Stomach smooth muscle (tissue), 2 donors: ENCODE results near the gene XPNPEP2.

Source experiments
- H3K27ac ChIP-seq: one replicate; pipeline ENCODE4 v1.7.0; 2013; ENCODE audit warnings: mild to moderate bottlenecking, low read length, inconsistent platforms
- H3K27me3 ChIP-seq, 2 donors: one replicate each; pipeline ENCODE4 v1.7.0; 2013; ENCODE audit warnings: low read length in 2 of 2; ENCODE audit not compliant: insufficient read depth in 2 of 2, control insufficient read depth in 1 of 2
- H3K36me3 ChIP-seq, 2 donors: one replicate each; pipeline ENCODE4 v1.7.0; 2013; ENCODE audit warnings: low read length in 2 of 2; ENCODE audit not compliant: control insufficient read depth in 2 of 2, insufficient read depth in 2 of 2
- H3K4me1 ChIP-seq: one replicate; pipeline ENCODE4 v1.7.0; 2013; ENCODE audit warnings: low read length; ENCODE audit not compliant: control insufficient read depth, insufficient read depth
- H3K4me3 ChIP-seq, 2 donors: one replicate each; pipeline ENCODE4 v1.7.0; 2013; ENCODE audit warnings: low read length in 2 of 2
- H3K9ac ChIP-seq, 2 donors: one replicate each; pipeline ENCODE4 v1.7.0; 2013; ENCODE audit warnings: low read length in 2 of 2, mild to moderate bottlenecking in 1 of 2
- H3K9me3 ChIP-seq, 2 donors: one replicate each; pipeline ENCODE4 v1.7.0; 2013; ENCODE audit warnings: low read length in 2 of 2; ENCODE audit not compliant: control insufficient read depth in 2 of 2
- donor health status: healthy.
- donor health status: Pancreatic carcinoma.

Gene XPNPEP2

DNA sequence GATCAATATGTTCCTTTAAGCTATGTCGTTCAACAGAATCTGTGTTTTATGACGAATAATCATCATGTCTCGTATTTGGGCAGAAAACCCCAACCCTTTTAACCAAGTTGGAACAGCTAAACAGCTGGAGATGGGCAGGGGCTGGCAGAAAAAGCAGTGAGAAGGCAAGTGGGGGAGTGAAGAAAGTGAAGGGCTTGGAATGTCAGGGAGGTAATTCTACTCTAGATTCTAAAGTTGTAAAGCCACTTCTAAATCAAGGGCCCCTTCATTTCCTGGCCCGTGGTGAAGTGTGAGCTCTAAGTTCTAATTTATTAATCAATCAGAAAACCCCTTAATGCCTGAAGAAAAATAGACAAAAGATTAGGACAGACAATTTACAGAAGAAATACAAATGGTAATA is 61.4 kb downstream of the XPNPEP2 start:
- H3K27ac ChIP-seq = no peak overlapping the region
- no peak overlapping the region for H3K4me3 ChIP-seq
- H3K36me3 ChIP-seq = peaks cover 0 to 2% of the 10 kb centered on the region in 2 donors
- peaks cover 0 to 1% of the 10 kb centered on the region in 2 donors for H3K27me3 ChIP-seq
- H3K9ac ChIP-seq = no peak overlapping the region
- H3K9me3 ChIP-seq = no peaks in the 10 kb centered on the region
- H3K4me1 ChIP-seq = no peaks in the 10 kb centered on the region

DNA sequence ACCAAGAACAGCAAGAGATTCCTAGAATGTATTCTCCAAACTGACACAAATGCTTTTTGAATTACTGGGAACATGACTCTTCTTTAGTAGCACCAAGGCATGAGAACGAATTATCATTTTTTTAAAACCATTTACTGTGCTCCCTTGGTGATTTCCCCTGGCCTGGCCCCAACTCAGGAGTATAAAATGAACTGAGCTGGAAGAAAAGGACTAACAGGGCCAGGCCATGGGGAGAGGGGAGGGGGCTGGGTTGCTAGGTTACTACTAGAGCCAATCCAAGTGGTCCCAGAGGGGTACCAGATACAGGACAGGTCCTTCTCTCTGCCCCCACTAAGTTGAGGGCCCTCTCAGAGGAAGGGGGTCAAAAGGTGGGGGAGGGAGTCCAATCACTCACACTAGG is 64.1 kb downstream of the XPNPEP2 start:
- H3K9me3 ChIP-seq = no peaks in the 10 kb centered on the region
- no peaks in the 10 kb centered on the region for H3K4me1 ChIP-seq
- peaks cover 3 to 4% of the 10 kb centered on the region in 2 donors for H3K36me3 ChIP-seq
- H3K27ac ChIP-seq = no peak overlapping the region
- no peaks in the 10 kb centered on the region for H3K27me3 ChIP-seq
- H3K9ac ChIP-seq = no peak overlapping the region
- no peak overlapping the region for H3K4me3 ChIP-seq

DNA sequence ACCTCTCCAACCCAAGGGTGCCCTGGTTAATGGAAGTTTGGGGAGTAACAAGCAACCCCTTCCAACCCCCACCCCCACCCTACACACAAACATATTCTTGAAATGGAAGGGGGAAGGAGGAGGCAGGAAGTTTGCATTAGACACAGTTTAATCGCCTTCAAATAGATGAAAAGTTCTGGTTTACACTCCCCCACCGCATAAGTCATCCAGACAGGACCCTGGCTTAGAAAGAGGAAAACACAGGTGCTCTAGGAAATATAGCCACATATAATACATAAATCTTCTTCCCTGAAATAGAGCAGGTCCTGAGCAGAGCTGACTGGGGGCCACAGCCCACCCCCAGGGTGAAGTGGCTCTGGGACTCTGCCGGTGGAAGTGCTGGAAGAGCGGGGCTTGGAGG is 66.0 kb downstream of the XPNPEP2 start:
- H3K4me3 ChIP-seq = no peak overlapping the region
- H3K36me3 ChIP-seq = peaks cover 3 to 4% of the 10 kb centered on the region in 2 donors
- no peaks in the 10 kb centered on the region for H3K9me3 ChIP-seq
- H3K4me1 ChIP-seq = no peaks in the 10 kb centered on the region
- H3K27me3 ChIP-seq = no peaks in the 10 kb centered on the region
- no peak overlapping the region for H3K27ac ChIP-seq
- no peak overlapping the region for H3K9ac ChIP-seq

DNA sequence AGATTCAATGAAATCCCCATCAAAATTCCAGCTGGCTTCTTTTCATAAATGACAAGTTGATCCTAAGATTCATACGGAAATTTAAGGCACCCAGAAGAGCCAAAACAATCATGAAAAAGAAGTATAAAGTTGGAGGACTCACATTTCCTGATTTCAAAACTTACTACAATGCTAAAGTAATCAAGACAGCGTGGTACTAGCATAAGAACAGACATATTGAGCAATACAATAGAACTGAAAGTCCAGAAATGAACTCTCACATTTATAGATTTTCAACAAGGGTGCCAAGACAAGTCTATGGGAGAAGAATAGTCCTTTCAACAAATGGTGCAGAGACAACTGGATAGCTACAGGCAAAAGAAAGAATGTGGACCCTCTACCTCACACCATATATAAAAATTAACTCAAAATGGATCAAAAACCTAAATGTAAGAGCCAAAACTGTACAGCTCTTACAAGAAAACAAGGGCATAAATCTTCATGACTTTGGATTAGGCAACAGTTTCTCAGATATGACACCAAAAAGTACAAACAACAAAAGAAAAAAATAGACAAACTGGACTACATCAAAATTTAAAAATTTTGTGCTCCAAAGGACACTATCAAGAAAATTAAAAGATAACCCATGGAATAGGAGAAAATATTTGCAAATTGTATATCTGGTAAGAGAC is 69.5 kb downstream of the XPNPEP2 start:
- Histone ChIP-seq H3K9me3 (no peaks in the 10 kb centered on the region), H3K4me1 (no peaks in the 10 kb centered on the region), H3K4me3 (no peak overlapping the region), H3K9ac (no peak overlapping the region), H3K27ac (no peak overlapping the region), H3K36me3 (peaks cover 4 to 7% of the 10 kb centered on the region in 2 donors), H3K27me3 (no peaks in the 10 kb centered on the region)

DNA sequence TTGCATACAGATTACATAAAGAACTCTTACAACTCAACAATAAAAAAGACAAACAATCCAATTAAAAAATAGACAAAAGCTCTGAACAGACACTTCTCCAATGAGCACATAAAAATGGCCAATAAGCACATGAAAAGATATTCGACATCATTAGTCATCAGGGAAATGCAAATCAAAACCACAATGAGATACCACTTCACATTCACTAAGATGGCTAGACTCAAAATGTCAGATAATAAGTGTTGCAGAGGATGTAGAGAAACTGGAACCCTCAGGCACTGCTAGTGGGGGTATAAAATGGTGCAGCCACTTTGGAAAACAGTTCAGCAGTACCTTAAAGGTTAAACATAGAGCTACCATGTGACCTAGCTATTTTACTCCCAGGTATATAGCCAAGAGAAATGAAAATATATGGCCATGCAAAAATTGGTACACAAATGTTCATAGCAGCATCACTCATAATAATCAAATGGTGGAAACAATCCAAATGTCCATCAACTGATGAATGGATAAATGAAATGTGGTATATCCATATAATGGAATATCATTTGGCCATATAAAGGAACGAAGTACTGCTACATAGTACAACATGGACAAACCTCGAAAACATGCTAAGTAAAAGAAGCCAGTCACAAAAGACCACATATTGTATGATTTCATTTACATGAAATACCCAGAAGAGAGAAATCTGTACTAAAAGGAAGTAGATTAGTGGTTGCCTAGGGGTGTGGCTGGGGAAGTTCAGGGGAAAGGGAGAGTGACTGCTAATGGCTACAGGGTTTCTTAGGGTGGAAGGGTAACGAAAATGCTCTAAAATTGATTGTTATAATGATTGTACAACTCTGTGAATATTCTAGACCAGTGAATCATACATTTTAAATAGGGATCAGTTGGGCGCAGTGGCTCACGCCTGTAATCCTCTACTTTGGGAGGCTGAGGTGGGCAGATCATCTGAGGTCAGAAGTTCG is 70.3 kb downstream of the XPNPEP2 start:
- Histone ChIP-seq H3K4me1 (no peaks in the 10 kb centered on the region), H3K9me3 (no peaks in the 10 kb centered on the region), H3K27ac (no peak overlapping the region), H3K9ac (no peak overlapping the region), H3K27me3 (no peaks in the 10 kb centered on the region), H3K36me3 (peaks cover 4 to 7% of the 10 kb centered on the region in 2 donors), H3K4me3 (no peak overlapping the region)

DNA sequence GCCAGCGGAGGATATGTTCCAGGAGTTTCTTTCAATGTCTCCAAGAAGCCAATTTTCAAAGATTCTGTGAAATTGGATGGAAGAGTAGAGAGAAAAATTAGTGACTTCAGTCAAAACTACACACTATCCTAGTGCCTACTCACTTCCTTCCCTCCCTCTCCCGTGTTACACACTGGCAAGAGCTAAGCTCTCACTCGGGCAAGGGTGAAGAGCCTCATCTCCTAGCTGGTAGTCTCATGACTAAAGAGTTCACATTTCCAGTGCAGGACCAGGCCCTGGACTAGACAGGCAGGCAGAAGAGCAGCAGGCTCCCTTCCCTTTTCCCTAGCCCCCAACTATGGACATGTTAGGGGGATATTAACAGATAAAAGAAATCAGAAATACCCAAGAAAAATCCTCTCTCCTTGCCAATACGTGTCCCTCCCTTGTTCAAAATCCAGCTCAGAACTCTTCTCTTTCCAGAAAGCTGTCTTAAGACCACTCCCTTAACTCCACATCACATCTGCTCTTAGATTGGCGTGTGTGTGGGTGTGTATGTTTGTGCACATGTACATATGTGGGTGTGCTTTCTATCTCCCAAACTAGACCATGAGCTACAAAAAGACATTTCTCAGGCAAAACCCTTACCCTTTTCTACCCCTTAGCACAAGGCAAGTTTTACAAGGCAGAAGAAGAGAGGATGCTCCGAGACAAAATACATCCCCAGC is 75.0 kb downstream of the XPNPEP2 start:
- H3K27ac ChIP-seq = no peak overlapping the region

DNA sequence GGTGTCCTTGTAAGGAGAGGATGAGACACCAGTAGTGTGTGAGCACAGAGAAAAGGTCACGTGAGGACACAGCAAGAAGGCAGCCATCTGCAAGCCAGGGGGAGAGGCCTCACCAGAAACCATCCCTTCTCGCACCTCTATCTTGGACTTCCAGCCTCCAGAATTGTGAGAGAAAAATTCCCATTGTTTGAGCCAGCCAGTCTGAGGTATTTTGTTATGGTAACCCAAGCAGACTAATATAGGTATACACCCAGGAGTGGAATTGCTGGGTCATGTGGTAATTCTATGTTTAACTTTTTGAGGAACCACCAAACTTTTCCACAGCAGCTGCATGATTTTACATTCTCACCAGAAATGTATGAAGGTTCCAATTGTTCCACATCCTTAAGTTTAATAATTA is 79.3 kb downstream of the XPNPEP2 start:
- no peaks in the 10 kb centered on the region for H3K9me3 ChIP-seq
- no peak overlapping the region for H3K9ac ChIP-seq
- H3K4me1 ChIP-seq = no peaks in the 10 kb centered on the region
- no peak overlapping the region for H3K4me3 ChIP-seq
- no peak overlapping the region for H3K27ac ChIP-seq
- no peaks in the 10 kb centered on the region for H3K27me3 ChIP-seq
- H3K36me3 ChIP-seq = no peaks in the 10 kb centered on the region

More for the DNA sequence above, 75.0 kb downstream of the XPNPEP2 start:
- H3K9ac ChIP-seq = no peak overlapping the region
- no peaks in the 10 kb centered on the region for H3K4me1 ChIP-seq
- no peak overlapping the region for H3K4me3 ChIP-seq
- no peaks in the 10 kb centered on the region for H3K27me3 ChIP-seq
- H3K36me3 ChIP-seq = peaks cover 0 to 3% of the 10 kb centered on the region in 2 donors
- no peaks in the 10 kb centered on the region for H3K9me3 ChIP-seq
